ENCODE data around the gene DHRSX.
"Not testable (repeated sequence)": the region's sequence is repeated elsewhere in the genome, so short reads cannot be mapped to it uniquely, and the experiment has no call there.

Gene DHRSX, protein sequence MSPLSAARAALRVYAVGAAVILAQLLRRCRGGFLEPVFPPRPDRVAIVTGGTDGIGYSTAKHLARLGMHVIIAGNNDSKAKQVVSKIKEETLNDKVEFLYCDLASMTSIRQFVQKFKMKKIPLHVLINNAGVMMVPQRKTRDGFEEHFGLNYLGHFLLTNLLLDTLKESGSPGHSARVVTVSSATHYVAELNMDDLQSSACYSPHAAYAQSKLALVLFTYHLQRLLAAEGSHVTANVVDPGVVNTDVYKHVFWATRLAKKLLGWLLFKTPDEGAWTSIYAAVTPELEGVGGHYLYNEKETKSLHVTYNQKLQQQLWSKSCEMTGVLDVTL

DNA sequence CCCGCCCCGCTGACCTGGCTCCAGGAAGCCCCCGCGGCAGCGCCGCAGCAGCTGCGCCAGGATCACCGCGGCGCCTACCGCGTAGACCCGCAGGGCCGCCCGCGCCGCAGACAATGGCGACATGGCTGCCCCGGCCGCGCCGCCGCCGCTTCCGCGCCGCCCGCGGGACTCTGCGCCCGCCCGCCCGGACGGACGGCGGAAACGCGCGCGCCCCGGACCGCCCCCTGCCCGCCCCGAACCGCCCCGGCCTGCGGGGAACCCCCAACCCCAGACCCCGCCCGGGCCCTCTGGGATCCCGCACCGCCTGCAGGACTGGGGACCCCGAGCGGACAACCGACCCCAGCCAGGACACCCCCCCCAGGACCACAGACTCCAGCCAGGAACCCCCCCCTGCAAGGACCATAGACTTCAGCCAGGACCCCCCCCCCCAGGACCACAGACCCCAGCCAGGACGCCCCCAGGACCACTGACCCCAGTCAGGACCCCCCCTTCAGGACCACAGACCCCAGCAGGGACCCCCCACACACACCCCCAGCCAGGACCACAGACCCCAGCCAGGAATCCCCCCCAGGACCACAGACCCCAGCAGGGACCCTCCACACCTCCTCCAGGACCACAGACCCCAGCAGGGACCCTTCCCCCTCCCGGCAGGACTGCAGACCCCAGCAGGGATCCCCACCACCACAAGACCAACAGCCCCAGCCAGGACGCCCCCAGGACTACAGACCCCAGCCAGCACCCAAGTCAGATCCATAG is at the start of gene DHRSX, which contains the start of gene ZBED1:
Gene DHRSX, minus strand, starts transcription at position 174 of the 756 bp plus-strand sequence. Its CDS starts 51 bp downstream, at position 123.
Gene ZBED1, minus strand, starts transcription at position 174 of the 756 bp plus-strand sequence. CDS start 10,257 bp downstream, outside the sequence.
- no peak for DNase-seq

DNA sequence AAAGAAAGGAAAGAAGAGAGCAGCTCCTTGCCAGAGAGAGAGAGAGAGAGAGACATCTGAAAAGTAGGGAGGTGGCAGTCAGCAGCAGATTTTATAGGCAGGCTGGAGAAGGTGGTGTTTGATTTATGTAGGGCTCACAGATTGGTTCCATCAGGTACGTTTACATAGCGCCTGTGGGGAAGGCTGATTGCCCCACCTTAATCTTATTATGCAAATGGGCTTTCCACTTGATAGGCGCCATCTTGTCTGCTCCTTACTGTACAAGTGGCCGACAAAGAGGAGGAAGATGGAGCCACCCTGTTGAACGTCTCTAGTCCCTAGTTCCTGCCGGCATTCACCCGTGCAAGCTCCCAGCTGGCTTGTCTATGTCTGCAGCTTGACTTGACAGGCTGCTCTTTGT is 49.1 kb upstream of the DHRSX start:
- DNase-seq = peak; percentile 45

DNA sequence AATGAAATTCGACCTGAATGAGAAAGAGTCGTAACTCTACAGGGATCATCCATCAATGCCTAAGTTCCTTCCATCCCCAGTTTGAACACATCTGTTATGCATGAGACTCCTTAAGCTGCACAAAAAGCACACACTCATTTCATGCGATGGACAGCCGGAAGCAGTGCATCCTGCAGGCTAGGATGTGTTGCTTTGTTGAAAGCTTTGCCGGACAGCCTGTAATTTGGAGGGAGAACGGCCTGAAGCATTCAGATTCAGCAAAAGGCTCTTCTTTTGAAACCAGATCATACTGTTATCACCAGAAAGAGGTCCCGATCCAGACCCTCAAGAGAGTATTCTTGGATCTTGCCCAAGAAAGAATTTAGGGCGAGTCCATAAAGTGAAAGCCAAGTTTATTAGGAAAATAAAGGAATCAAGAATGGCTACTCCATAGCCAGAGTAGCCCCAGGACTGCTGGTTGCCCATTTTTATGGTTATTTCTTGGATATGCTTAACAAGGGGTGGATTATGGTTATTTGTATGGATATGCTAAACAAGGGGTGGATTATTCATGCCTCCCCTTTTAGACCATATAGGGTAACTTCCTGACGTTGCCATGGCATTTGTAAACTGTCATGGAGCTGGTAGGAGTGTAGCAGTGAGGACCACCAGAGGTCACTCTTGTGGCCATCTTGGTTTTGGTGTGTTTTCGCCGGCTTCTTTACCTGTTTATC is 48.1 kb upstream of the DHRSX start:
- no peak for DNase-seq

DNA sequence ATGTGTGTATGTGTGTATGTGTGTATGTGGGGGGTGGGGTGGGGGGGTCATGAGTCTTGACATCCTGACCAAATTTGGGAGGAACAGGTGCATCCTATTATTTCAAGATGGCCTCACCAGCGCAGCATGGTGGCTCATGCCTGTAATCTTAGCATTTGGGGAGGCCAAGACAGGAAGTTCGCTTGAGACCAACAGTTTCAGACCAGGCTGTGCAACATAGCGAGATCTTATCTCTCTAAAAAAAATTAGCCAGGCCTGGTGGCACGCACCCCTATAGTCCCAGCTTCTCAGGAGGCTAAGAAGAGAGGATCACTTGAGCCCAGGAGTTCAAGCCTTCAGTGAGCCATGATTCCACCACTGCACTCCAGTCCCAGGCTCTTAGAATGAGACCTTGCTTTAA is 47.0 kb upstream of the DHRSX start:
- DNase-seq = no peak

DNA sequence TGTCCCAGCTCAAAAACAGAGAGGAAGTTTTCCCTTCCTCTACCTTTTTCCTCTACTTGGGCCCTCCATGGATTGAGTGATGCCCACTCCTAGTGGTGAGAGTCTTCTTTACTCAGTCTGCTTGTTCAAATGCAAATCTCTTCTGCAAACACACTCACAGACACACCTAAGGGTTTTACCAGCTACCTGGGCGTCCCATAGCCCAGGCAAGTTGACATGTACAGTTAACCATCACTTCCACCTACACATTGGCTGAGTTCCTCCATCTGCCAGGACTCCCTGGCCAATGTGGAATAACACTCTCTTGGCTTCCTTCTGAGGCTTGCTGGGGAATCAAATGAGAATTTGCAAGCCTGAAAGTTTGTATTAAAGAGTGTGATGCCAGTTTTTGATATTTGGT is 45.7 kb upstream of the DHRSX start:
- DNase-seq = no peak

DNA sequence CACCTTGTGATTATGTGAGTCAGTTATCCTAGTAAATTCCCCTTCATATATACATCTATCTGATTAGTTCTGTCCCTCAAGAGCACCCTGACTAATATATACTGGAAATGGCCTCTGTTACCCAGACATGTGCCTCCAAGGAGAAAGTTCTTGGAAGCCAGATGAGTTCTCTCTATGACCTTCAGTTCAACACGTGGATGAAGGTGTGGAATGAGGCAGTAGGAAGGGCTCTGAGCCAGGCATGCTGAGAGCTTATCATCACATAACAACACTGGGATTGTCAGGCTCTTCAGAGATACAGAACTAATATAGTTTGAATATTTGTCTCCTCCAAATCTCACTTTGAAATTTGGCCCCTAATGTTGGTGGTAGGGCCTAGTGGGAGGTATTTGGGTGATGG is 44.4 kb upstream of the DHRSX start:
- DNase-seq = no peak

DNA sequence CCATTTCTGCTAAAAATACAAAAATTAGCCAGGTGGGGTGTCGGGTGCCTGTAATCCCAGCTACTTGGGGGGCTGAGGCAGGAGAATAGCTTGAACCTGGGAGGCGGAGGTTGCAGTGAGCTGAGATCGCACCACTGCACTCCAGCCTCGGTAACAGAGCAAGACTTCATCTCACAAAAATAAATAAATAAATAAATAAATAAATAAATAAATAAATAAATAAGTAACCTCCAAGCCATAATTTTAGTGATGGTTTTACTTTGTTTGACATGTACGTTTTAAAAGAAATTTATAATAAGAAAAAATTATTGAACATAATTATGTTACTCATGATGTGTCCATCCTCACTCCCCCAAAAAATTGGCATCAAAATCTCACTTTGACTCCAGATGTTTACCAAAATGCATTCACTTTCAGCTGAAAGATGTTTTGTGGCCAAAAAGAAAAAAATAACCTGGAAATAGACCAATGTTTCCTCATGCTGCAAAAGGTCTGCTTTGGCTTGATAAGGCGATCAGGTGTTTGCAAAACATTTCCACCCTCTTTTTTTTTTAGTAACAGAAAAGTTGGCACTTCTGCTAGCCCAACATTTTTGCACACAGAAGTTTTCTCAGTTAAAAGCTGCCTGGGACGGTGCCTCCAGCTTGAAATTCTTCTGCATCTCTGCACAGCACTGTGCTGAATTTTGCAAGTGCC is 42.2 kb upstream of the DHRSX start:
- DNase-seq = no peak

DNA sequence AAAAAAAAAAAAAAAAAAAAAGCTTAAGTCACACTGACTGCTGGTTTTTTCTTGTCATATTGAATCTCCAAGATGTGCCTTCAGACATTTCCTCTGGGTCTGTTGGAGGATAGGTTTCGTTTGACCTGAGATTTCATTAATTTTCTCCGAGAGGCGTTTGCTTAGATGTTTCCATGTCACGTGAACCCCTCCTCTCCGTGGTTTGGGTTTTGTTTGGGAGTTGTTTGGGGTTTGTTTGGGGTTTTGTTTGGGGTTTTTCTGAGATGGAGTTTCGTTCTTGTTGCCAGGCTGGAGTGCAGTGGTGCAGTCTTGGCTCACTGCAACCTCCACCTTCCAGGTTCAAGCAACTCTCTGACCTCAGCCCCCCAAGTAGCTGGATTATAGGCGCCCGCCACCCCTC is 40.8 kb upstream of the DHRSX start:
- no peak for DNase-seq

DNA sequence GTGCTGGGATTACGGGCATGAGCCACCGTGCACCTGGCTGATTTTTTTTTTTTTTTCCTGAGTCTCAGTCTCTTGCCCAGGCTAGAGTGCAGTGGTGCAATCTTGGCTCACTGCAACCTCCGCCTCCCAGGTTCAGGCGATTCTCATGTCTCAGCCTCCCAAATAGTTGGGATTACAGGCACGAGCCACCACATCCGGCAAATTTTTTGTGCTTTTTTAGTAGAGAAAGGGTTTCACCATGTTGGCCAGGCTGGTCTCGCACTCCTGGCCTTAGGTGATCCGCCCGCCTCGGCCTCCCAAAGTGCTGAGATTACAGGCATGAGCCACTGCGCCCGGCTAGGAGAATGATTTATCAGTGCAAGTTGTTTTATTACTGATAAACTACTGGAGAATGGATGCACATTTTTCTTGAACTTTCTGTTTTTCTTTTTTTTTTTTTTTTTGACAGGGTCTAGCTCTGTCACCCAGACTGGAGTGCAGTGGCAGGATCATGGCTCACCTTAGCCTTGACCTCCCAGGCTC is 39.7 kb upstream of the DHRSX start:
- DNase-seq = no peak

DNA sequence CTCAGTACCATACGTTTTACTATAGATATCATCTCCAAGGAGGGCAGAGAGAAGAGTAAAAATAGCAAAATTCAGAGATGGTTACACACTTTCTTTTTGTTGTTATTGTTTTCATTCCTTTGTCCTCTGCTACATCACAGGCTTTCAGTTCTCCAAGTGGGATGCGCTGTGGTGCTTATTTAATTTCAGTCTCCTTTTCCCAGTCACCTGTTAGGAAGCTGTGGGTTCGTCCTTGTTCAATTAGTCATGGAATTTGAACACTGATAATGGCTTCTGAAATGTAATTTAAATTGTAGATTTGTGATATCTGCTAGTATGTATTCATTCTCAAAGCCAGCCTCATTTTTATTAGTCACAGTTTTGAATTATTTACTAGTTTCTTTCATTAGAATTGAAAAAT is 38.8 kb upstream of the DHRSX start:
- no peak for DNase-seq

DNA sequence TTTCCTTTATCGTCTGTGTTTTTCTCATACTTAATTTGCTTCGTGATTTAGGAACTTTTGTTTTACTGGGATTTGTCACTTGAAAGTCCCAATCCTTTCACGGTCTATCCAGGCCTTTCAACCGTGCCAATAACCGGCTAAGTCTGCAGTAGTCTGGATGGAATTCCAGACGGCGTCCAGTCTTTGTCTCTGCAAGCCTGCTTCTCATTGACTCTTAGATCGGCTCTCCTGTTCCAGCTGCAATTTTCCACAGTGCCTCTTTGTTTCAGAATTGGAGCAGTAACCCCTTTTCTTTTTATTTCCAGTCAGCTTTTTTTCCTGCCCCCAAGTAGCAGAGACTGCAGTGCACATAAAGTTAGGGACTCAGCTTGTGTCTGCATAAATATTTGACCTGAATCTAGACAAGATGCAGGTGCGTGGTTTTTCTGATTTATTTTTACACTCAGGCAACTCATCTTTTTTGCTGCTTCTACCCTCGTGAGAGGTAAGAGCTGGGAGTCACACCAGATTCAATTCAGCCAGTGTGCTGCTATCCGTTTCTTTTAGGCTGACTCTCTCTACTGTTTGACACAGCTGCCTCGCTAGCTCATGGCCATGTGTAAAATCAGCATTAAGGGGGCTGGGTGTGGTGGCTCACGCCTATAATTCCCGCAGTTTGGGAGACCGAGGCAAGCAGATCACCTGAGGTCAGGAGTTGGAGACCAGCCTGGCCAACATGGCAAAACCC is 37.4 kb upstream of the DHRSX start:
- no peak for DNase-seq

DNA sequence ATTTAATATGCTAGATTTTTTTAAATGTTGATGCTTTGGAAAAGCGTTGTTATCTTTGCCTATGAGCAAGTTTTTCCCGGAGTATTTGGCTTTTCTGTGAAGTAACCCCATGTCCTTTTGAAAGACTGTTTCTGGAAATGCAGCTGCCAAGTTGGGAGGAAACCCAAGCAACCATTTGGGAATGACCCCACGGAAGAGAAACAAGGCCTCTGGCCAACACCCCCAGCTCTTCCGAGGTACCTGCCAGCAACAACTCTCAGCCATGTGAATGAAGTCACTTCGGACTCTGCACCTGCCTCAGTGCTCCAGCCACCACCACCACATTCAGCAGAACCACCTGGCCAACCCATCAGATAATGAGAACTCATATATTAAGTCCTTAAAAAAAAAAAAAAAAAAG is 36.2 kb upstream of the DHRSX start:
- no peak for DNase-seq

DNA sequence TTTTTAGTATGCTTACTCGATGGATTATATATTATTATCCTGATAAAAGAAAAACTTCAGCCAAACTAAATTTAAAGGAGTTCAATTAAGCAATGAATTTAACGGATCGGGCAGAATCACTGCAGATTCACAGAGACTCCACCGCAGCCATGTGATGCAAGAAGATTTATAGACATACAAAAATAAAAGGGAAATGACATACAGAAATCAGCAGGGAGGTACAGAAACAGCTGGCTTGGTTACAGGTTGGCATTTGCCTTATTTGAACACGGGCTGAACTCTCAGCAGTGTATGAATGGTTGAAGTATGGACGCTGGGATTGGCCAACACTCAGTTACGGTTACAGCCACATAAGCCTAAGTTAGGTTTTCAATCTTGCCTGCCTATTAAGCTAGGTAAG is 35.4 kb upstream of the DHRSX start:
- no peak for DNase-seq

DNA sequence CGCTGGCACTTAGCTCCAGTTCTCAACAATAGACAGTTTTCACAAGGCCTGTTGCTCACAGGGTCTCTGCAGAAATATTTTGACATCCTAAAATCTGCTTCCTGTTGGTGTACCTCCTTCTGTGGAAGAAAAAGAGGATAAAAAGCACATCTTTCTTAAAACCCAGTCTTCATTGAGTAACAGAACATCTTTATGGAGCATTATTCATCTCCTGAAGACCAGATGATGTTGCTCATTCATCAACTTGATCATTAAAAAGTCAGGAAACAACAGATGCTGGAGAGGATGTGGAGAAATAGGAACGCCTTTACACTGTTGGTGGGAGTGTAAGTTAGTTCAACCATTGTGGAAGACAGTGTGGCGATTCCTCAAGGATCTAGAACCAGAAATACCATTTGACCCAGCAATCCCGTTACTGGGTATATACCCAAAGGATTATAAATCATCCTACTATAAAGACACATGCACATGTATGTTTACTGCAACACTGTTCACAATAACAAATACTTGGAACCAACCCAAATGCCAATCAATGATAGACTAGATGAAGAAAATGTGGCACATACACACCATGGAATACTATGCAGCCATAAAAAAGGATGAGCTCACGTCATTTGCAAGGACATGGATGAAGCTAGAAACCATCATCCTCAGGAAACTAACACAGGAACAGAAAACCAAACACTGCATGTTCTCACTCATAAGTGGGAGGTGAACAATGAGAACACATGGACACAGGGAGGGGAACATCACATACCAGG is 33.7 kb upstream of the DHRSX start:
- not testable (repeated sequence) for DNase-seq

DNA sequence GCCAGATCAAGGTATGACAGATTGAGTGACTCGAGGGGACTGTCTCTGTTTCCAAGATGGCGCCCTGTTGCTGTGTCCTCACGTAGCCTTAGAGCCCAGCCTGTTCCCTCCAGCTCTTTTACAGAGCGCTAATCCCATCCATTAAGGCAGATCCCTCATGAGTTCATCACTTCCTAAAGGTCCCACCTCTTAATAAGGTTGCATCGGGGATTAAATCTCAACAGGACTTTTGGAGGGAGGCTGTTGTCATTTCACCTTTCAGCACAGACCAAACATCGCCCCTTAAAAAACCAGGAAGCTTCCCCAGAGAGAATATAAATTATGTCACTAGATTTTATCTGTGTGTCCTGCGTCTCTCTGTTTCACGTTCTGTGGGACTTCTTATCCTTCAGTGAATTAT is 32.6 kb upstream of the DHRSX start:
- no peak for DNase-seq

DNA sequence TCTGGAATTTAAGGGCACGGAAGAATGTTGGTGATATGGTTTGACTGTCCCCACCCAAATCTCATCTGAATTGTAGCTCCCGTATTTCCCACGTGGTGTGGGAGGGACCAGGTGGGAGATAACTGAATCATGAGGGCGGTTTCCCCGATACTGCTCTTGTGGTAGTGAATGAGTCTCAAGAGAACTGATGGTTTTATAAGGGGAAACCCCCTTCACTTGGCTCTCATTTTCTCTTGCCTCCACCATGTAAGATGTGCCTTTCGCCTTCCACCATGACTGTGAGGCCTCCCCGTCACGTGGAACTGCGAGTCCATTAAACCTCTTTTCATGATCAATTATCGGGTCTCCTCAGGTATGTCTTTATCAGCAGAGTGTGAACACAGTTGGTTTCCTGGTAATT is 25.6 kb upstream of the DHRSX start:
- no peak for DNase-seq

DNA sequence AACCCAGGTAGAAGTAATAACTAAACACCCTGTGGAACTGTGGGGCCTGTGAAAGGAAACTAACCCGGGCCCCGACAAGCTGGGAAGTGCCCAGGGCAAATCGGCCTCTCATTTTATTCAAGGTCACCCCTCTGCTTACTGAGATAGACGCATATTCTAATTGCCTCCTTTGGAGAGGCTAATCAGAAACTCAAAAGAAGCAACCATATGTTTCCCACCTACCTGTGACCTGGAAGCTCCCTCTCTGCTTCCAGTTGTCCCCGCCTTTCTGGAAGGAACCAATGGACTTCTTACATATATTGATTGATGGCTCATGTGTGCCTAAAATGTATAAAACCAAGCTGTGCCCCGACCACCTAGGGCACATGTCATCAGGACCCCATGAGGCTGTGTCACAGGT is 23.1 kb upstream of the DHRSX start:
- DNase-seq = no peak

DNA sequence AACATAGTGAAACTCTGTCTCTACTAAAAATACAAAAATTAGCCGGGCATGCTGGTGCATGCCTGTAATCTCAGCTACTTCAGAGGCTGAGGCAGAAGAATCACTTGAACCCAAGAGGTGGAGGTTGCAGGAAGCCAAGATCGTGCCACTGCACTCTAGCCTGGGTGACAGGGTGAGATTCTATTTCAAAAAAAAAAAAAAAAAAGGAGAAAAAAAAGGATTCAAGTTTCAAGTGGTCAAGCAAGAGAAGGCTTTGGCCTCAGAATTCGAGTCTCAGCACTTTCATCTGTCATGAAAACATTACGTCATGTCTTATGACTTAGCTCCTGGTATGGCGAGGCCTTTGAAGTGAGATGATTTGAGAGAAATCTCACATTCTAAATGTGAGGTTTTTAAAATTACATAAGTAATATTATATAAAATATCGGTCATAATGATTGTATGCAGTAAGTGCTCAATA is 21.2 kb upstream of the DHRSX start:
- DNase-seq = no peak

DNA sequence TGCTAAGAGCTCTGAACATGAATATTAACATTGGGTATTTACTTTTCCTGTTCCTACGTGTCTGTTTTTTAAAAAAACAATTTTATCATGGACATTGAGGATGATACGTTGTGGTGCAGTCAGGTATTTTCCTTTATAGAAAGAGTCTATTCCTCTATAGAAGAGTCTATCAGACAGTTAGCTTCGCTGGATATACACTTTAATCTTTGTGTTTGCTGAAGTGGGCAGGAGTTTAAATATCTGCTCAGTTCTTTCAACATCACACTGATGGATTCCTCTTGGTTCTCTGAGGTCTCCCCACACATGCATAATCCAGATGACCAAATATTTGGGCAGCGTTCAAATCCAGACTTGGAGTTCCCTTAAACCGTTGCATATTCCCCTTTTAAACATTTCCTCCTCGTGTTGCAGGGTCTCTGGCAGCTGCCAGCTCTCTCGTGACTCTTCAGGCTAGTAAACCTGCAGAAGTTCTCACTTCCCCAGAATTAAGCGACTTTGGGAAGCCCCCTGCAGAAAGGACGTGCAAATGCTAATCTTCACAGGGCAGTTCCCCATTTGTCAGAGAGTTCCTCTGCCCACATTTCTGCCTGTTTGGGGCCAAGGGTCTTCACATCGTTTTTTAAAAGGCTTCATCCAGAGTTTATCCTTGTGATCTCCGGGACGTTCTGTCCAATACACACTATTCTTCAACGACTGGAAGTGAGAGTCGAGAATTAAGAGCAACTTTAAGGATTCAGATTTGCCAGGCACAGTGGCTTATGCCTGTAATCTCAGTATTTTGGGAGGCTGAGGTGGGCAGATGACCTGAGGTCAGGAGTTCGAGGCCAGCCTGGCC is 20.5 kb upstream of the DHRSX start:
- DNase-seq = no peak

DNA sequence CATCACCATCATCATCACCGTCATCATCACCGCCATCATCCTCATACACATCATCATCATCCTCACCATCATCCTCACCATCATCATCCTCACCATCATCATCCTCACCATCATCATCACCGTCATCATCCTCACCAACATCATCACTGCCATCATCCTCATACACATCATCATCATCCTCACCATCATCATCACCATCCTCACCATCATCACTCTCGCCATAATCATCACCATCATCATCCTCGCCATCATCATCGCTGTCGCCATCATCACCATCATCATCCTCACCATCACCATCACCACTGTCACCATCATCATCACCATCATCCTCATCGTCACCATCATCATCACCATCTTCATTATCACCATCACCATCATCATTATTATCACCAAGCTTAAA is 19.8 kb upstream of the DHRSX start:
- no peak for DNase-seq

All from NCI-H510A treated with DMSO at 0.1 percent for 48 hours (cell line).